ENCODE data around the gene GULP1.

- no peak for TF ChIP-seq POLR2A (IDR thresholded peaks at IDR 0.05; ENCODE audit: low read length)
- no peak for TF ChIP-seq GATA1 (IDR thresholded peaks at IDR 0.05; ENCODE audit: low read depth, low read length)
Observed at GRCh38 chr2:188308483-188308882, 16.8 kb downstream of the GULP1 start.

Measured in erythroblast (primary cell).